Ovary (tissue), 3 donors: ENCODE data around the gene ABCA12.

ENCODE experiments used
- CTCF ChIP-seq, 3 donors: fragments of 450-650 bp in 2 of 3; fragments of 200-600 bp in 1 of 3; IDR thresholded peaks; one replicate each; pipeline versions ENCODE4 v1.5.1 to v1.8.0; 2016 to 2022; ENCODE audit warnings: antibody characterized with exemption in 3 of 3, mild to moderate bottlenecking in 1 of 3
- POLR2A ChIP-seq: fragments of 450-650 bp; IDR thresholded peaks from one replicate; pipeline ENCODE4 v1.6.1; 2017; ENCODE audit warnings: antibody characterized with exemption, mild to moderate bottlenecking, moderate library complexity
- donor health status: DM: no; HTN: no; CAD: no.

- TF ChIP-seq POLR2A (no peak), CTCF (IDR thresholded peaks at IDR 0.05) (no peak)
Observed at GRCh38 chr2:215107216-215108056, 31.0 kb downstream of the ABCA12 start.
